GM23248 (cell line): ENCODE measurements around the gene CASZ1. TPM values are rescaled to one million over a fixed set of nuclear protein-coding genes. Genes with fewer than 3 reads are reported as not detected.

Experiments
- DNase-seq: peaks from one replicate; pipeline ENCODE4 v3.0.0-alpha.2; 2015
- H2AFZ ChIP-seq: fragments of 200-600 bp; sonication (generic); 2 replicates; pipeline ENCODE4 v1.6.1; 2016; ENCODE audit warnings: antibody characterized with exemption
- H3F3A ChIP-seq: fragments of 200-600 bp; sonication (generic); 2 replicates; pipeline ENCODE4 v1.6.1; 2016; ENCODE audit warnings: mild to moderate bottlenecking, antibody characterized with exemption, mixed run types; ENCODE audit not compliant: insufficient read depth
- H3K27ac ChIP-seq: fragments of 200-600 bp; sonication (generic); 2 replicates; pipeline ENCODE4 v1.5.1; 2016; ENCODE audit warnings: mild to moderate bottlenecking
- H3K27me3 ChIP-seq: fragments of 200-600 bp; sonication (generic); replicated peaks from 2 replicates; pipeline ENCODE4 v1.6.1; 2016; ENCODE audit warnings: mild to moderate bottlenecking; ENCODE audit not compliant: insufficient read depth
- H3K36me3 ChIP-seq: fragments of 200-600 bp; sonication (generic); 2 replicates; pipeline ENCODE4 v1.6.1; 2016; ENCODE audit warnings: low read depth, mild to moderate bottlenecking
- H3K4me1 ChIP-seq: fragments of 200-600 bp; sonication (generic); 2 replicates; pipeline ENCODE4 v1.6.1; 2016; ENCODE audit warnings: mild to moderate bottlenecking; ENCODE audit not compliant: insufficient read depth
- H3K4me2 ChIP-seq: fragments of 200-600 bp; sonication (generic); one replicate; pipeline ENCODE4 v1.6.1; 2016; ENCODE audit warnings: mild to moderate bottlenecking; ENCODE audit not compliant: unreplicated experiment
- H3K4me3 ChIP-seq: fragments of 200-600 bp; sonication (generic); 2 replicates; pipeline ENCODE4 v1.5.1; 2016; ENCODE audit warnings: mild to moderate bottlenecking
- H3K79me2 ChIP-seq: fragments of 200-600 bp; sonication (generic); 2 replicates; pipeline ENCODE4 v1.6.1; 2016; ENCODE audit warnings: mild to moderate bottlenecking; ENCODE audit not compliant: insufficient read depth
- H3K9ac ChIP-seq: fragments of 200-600 bp; sonication (generic); 2 replicates; pipeline ENCODE4 v1.6.1; 2016; ENCODE audit warnings: mild to moderate bottlenecking
- H3K9me2 ChIP-seq: fragments of 200-600 bp; sonication (generic); 2 replicates; pipeline ENCODE4 v1.6.1; 2016; ENCODE audit warnings: mixed run types, mild to moderate bottlenecking, moderate library complexity; ENCODE audit not compliant: insufficient read depth
- H3K9me3 ChIP-seq: fragments of 200-600 bp; sonication (generic); one replicate; pipeline ENCODE4 v1.6.1; 2017; ENCODE audit warnings: low read depth
- H4K20me1 ChIP-seq: fragments of 200-600 bp; sonication (generic); 2 replicates; pipeline ENCODE4 v1.6.0; 2016; ENCODE audit not compliant: insufficient read depth
- EZH2 ChIP-seq: fragments of 200-600 bp; sonication (generic); IDR thresholded peaks from 2 replicates; pipeline ENCODE4 v1.6.1; 2018; ENCODE audit warnings: antibody characterized with exemption, mild to moderate bottlenecking; ENCODE audit not compliant: insufficient read depth, poor library complexity, severe bottlenecking
- EZH2phosphoT487 ChIP-seq: fragments of 200-600 bp; sonication (generic); IDR thresholded peaks from 2 replicates; pipeline ENCODE4 v1.6.1; 2018; ENCODE audit warnings: antibody characterized with exemption, moderate library complexity, mild to moderate bottlenecking, low read depth; ENCODE audit not compliant: insufficient read depth
- WGBS, 2 experiments: methylation state at CpG; one replicate each; pipeline ENCODE4 v1.1.6; 2015 to 2017; ENCODE audit warnings: low lambda C conversion rate in 2 of 2, low coverage in 1 of 2; ENCODE audit errors: missing lambda C conversion rate in 2 of 2; 5-methylcytosine and 5-hydroxymethylcytosine counted together
- in situ Hi-C: fragments of 300-500 bp; cut with MboI; formaldehyde crosslinking; loops from 2 replicates; pipeline ENCODE4 v1.15.0; 2020
- polyA plus RNA-seq: library from polyadenylated mRNA; unstranded; fragments of >200 nt; fragmentation: Nextera tagmentation; extraction: Ambion mirVana; gene quantifications from 2 replicates; pipeline ENCODE4 v1.2.1, GENCODE V29; 2016
- total RNA-seq: library from RNA; depleted of rRNA; stranded (reverse); fragments of >200 nt; shearing (Covaris generic); gene quantifications from 2 replicates; pipeline ENCODE4 v1.2.3, GENCODE V29; 2014

Gene CASZ1
- total and polyA plus RNA-seq, 2 experiments from 2014 or later: 0.11 to 0.54 TPM

DNA sequence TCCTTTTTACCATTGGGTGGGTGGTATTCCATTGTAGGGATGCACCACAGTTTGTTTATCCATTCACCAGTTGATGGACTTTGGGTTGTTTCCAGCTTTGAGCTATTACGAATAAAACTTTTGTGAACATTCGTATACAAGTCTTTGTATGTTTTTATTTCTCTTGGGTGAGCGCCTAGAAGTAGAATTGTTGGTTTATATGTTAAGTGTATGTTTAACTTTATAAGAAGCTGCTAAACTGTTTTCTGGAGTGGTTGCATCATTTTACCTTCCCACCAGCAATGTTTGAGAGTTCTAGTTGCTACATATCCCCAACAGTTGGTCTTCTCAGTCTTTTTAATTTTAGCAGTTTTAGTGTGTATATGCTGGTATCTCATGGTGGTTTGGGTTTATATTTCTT, 189.2 kb downstream of the CASZ1 start:
- TF ChIP-seq EZH2phosphoT487 (no peak), EZH2 (no peak)
- WGBS, 2 experiments: 87% methylated on average over 3 of the region's 3 CpGs
- Histone ChIP-seq H3K9me3 (no peaks in the 10 kb centered on the region), H3K27me3 (no peaks in the 10 kb centered on the region), H2AFZ (no peak overlapping the region), H3K9ac (no peak overlapping the region), H3K9me2 (no peaks in the 10 kb centered on the region), H3F3A (no peaks in the 10 kb centered on the region), H4K20me1 (no peaks in the 10 kb centered on the region), H3K79me2 (no peaks in the 10 kb centered on the region), H3K27ac (no peak overlapping the region), H3K36me3 (no peaks in the 10 kb centered on the region), H3K4me3 (no peak overlapping the region), H3K4me2 (no peak overlapping the region), H3K4me1 (no peaks in the 10 kb centered on the region)
- in situ Hi-C loops: no loop called here
- no peak for DNase-seq

DNA sequence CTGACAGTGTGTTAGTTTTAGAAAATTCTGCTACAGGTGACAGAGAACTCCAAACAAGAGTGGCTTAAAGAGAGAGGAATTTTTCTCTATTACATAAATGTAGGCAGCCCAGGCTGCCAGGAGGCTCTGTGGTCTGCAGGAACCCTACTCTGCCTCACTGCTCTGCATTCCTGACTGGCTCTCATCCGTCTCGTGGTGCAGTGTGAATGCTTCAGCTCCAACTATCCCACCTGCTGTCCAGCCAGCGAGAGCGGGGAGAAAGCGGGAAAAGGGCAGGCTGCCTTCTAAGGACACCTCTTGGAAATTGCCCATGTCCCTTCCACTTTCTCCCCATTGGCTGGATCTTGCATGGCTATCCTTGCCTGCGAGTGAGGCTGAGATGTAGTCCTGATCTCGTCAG, 190.4 kb downstream of the CASZ1 start:
- no peak overlapping the region for H3K9ac ChIP-seq
- H3F3A ChIP-seq: no peaks in the 10 kb centered on the region
- H3K9me2 ChIP-seq: no peaks in the 10 kb centered on the region
- in situ Hi-C loops: no loop called here
- H3K27me3 ChIP-seq: no peaks in the 10 kb centered on the region
- no peak overlapping the region for H3K4me3 ChIP-seq
- H3K9me3 ChIP-seq: no peaks in the 10 kb centered on the region
- H4K20me1 ChIP-seq: no peaks in the 10 kb centered on the region
- no peaks in the 10 kb centered on the region for H3K4me1 ChIP-seq
- H2AFZ ChIP-seq: no peak overlapping the region
- no peak overlapping the region for H3K27ac ChIP-seq
- TF ChIP-seq EZH2phosphoT487 (no peak), EZH2 (no peak)
- DNase-seq: no peak
- H3K4me2 ChIP-seq: no peak overlapping the region
- no peaks in the 10 kb centered on the region for H3K79me2 ChIP-seq
- 96 to 98% methylated on average over 7 of the region's 7 CpGs for WGBS, 2 experiments
- no peaks in the 10 kb centered on the region for H3K36me3 ChIP-seq

DNA sequence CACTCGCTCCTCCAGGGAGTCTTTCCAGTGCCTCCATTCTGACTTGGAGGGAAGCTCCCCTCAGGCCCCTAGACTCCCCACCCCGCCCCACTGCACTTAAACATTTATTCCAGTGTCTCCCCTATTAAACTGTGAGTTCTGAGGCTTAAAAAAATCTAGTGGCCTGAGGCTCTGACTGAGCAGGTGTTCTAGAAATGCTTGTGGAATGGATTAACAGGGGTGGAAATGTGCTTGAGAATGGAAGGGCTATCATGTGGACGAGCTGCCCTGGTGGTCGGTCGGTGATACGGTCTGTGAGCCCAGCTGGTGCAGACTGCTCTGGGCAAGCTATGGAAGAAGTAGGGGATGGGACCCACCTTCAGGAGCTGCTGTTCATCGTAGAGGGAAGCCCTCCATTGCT, 191.5 kb downstream of the CASZ1 start:
- Histone ChIP-seq H3K9me3 (no peaks in the 10 kb centered on the region), H3K4me1 (peaks cover 3% of the 10 kb centered on the region), H3K36me3 (no peaks in the 10 kb centered on the region), H3K27me3 (no peaks in the 10 kb centered on the region), H3K4me3 (no peak overlapping the region), H3K9ac (no peak overlapping the region), H3K27ac (no peak overlapping the region), H2AFZ (no peak overlapping the region), H3F3A (peaks cover 4% of the 10 kb centered on the region; the same call in 1 of the 2 replicates), H3K9me2 (no peaks in the 10 kb centered on the region), H3K4me2 (no peak overlapping the region), H4K20me1 (no peaks in the 10 kb centered on the region), H3K79me2 (no peaks in the 10 kb centered on the region)
- DNase-seq: no peak
- TF ChIP-seq EZH2phosphoT487 (no peak), EZH2 (no peak)
- WGBS, 2 experiments: 97 to 98% methylated on average over 6 to 7 of the region's 7 CpGs
- in situ Hi-C loops: no loop called here

DNA sequence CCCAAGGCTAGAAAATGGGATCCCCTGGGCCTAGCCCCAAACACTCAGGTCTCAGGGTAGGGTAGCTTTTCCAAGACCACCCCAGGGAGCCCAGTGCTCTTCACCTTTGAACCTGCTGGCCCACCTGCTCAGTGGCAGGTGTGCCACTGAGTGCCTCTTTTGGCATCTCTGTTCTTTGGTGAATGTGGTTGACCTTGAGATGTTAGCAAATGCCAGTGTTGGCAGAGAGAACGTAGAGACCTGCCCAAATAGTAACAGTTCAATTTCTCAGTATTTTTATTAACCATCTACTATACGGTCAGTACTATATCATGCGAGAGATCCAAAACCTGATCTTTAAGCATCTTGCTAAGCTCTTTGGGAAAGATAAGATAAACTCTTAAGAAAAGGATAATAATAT, 193.5 kb downstream of the CASZ1 start:
- DNase-seq: no peak
- Histone ChIP-seq H3K79me2 (no peaks in the 10 kb centered on the region), H3K9me2 (no peaks in the 10 kb centered on the region), H3K9me3 (no peaks in the 10 kb centered on the region), H4K20me1 (no peaks in the 10 kb centered on the region), H3K4me3 (no peak overlapping the region), H3K4me1 (peaks cover 18% of the 10 kb centered on the region), H3F3A (peaks cover 22% of the 10 kb centered on the region), H3K36me3 (no peaks in the 10 kb centered on the region), H2AFZ (no peak overlapping the region), H3K9ac (no peak overlapping the region), H3K4me2 (no peak overlapping the region), H3K27ac (no peak overlapping the region), H3K27me3 (no peaks in the 10 kb centered on the region)
- TF ChIP-seq EZH2 (no peak), EZH2phosphoT487 (no peak)
- in situ Hi-C loops: no loop called here
- WGBS, 2 experiments: 98 to 100% methylated on average over 3 of the region's 3 CpGs
